Lower leg skin (tissue), 3 donors: ENCODE data around the gene SOX3.

ENCODE experiments used
- POLR2A ChIP-seq, 2 donors: fragments of 450-650 bp; IDR thresholded peaks; one replicate each; pipeline ENCODE4 v1.6.1; 2016 to 2017; ENCODE audit warnings: antibody characterized with exemption in 2 of 2, mild to moderate bottlenecking in 1 of 2, moderate library complexity in 1 of 2
- TF ChIP-seq, protein P1 (sequence below), 3 donors: fragments of 450-650 bp; IDR thresholded peaks; one replicate each; pipeline ENCODE4 v1.5.1; 2016; ENCODE audit warnings: antibody characterized with exemption in 3 of 3, mild to moderate bottlenecking in 3 of 3, moderate library complexity in 2 of 3

DNA sequence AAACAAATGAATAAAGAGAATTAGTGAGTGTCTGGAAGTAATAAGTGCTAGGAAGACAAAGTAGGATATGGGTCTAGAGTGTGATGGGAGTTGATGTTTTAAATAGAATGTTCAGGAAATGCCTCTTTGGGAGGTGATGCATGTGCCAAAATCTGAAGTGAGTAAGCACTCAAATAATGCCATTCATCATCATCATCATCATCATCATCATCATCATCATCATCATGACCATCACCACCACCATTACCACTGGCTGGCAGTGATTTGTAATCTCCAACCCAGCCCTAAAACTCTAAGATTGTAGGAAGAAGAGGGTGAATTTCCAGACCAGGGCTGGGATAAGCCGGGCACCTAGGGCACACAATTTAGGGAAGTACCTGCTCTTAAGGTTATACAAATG, 9.7 kb upstream of the SOX3 start:
- TF ChIP-seq, protein P1, sequence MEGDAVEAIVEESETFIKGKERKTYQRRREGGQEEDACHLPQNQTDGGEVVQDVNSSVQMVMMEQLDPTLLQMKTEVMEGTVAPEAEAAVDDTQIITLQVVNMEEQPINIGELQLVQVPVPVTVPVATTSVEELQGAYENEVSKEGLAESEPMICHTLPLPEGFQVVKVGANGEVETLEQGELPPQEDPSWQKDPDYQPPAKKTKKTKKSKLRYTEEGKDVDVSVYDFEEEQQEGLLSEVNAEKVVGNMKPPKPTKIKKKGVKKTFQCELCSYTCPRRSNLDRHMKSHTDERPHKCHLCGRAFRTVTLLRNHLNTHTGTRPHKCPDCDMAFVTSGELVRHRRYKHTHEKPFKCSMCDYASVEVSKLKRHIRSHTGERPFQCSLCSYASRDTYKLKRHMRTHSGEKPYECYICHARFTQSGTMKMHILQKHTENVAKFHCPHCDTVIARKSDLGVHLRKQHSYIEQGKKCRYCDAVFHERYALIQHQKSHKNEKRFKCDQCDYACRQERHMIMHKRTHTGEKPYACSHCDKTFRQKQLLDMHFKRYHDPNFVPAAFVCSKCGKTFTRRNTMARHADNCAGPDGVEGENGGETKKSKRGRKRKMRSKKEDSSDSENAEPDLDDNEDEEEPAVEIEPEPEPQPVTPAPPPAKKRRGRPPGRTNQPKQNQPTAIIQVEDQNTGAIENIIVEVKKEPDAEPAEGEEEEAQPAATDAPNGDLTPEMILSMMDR (IDR thresholded peaks at IDR 0.05): no peak
- TF ChIP-seq POLR2A (IDR thresholded peaks at IDR 0.05): no peak
